Measurements from ENCODE around the gene DNAH5.

DNA sequence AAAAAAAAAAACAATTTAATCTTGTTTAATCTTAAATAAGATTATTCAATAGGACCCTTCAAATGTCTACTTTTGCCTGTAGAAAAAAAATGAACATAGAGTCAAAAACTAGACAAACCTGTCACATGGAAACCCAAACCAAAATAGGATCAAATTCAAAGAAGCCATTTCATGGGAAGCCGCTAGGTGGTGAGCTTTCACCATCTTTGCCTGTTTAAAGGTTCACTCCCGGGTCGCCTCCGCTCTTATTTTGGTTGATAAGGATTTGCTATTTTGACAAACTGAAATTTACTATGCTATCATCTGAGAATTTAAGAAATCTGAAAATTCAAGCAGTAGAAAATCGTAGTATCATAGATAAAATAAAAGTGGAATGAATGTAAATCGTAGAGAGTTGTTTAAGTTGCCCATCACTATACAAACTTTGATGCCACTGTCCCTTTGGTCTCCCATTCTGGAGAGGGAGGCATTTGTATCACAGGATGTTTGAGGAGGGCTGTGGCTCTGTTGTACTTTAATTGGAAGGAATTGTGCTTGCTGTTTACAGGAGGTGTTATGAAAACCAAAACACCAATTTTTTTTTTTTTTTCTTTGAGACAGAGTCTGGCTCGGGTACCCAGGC, 43.5 kb upstream of the DNAH5 start:
- TF ChIP-seq, protein P1, sequence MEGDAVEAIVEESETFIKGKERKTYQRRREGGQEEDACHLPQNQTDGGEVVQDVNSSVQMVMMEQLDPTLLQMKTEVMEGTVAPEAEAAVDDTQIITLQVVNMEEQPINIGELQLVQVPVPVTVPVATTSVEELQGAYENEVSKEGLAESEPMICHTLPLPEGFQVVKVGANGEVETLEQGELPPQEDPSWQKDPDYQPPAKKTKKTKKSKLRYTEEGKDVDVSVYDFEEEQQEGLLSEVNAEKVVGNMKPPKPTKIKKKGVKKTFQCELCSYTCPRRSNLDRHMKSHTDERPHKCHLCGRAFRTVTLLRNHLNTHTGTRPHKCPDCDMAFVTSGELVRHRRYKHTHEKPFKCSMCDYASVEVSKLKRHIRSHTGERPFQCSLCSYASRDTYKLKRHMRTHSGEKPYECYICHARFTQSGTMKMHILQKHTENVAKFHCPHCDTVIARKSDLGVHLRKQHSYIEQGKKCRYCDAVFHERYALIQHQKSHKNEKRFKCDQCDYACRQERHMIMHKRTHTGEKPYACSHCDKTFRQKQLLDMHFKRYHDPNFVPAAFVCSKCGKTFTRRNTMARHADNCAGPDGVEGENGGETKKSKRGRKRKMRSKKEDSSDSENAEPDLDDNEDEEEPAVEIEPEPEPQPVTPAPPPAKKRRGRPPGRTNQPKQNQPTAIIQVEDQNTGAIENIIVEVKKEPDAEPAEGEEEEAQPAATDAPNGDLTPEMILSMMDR (IDR thresholded peaks at IDR 0.05): peak; percentile 36 to 92 (median 79)
- TF ChIP-seq POLR2A (IDR thresholded peaks at IDR 0.05): no peak
